MCF 10A (cell line): ENCODE results near the gene MTMR12. TPM values are rescaled to one million over a fixed set of nuclear protein-coding genes. Genes with fewer than 3 reads are reported as not detected.

Experiments
- BruUV-seq: library from RNA; stranded (reverse); fragments of 400-500 nt; replicated peaks from 2 replicates; lab custom pipeline; 2021; lab: Mats Ljungman, UMichigan
- CTCF ChIA-PET: fragments of 300-600 bp; sonication (Branson Sonifier 250); formaldehyde crosslinking; extraction: SDS; loops from one replicate; lab custom pipeline; 2021; ENCODE audit warnings: antibody characterized with exemption, inconsistent platforms; lab: Yijun Ruan, JAX
- POLR2A ChIA-PET: fragments of 300-600, 350-650 bp; sonication (Branson Sonifier 250); formaldehyde crosslinking; extraction: SDS; loops from one replicate; lab custom pipeline; 2020; ENCODE audit warnings: antibody characterized with exemption, inconsistent platforms; lab: Yijun Ruan, JAX
- DNase-seq: peaks from one replicate; pipeline ENCODE4 v3.0.0-alpha.2; 2018; ENCODE audit not compliant: unreplicated experiment
- H3K27ac Mint-ChIP-seq: one replicate; pipeline ENCODE4 v1.8.0; 2022; ENCODE audit warnings: mild to moderate bottlenecking, low read depth, mixed read lengths; ENCODE audit not compliant: unreplicated experiment
- H3K27me3 Mint-ChIP-seq: one replicate; pipeline ENCODE4 v1.8.0; 2022; ENCODE audit warnings: mixed read lengths; ENCODE audit not compliant: insufficient read depth, unreplicated experiment
- H3K36me3 Mint-ChIP-seq: one replicate; pipeline ENCODE4 v1.8.0; 2022; ENCODE audit warnings: mild to moderate bottlenecking, moderate library complexity, mixed read lengths; ENCODE audit not compliant: insufficient read depth, unreplicated experiment
- H3K4me1 Mint-ChIP-seq: one replicate; pipeline ENCODE4 v1.8.0; 2022; ENCODE audit warnings: mixed read lengths; ENCODE audit not compliant: insufficient read depth, unreplicated experiment
- H3K4me3 Mint-ChIP-seq: one replicate; pipeline ENCODE4 v1.8.0; 2022; ENCODE audit warnings: mild to moderate bottlenecking, moderate library complexity, mixed read lengths; ENCODE audit not compliant: unreplicated experiment
- H3K9me3 Mint-ChIP-seq: one replicate; pipeline ENCODE4 v1.8.0; 2022; ENCODE audit warnings: mixed read lengths; ENCODE audit not compliant: unreplicated experiment
- intact Hi-C: fragments of 100-400 bp; cut with micrococcal nuclease; formaldehyde crosslinking; loops from 2 replicates; pipeline ENCODE4 v1.14.1; 2022
- total RNA-seq: library from RNA; stranded (reverse); gene quantifications from 2 replicates; pipeline ENCODE4 v1.2.3, GENCODE V29; 2022
- TF ChIP-seq, protein P1 (sequence below): fragments of 200-600 bp; IDR thresholded peaks from one replicate; pipeline ENCODE4 v1.8.0; 2022; ENCODE audit warnings: antibody characterized with exemption, mild to moderate bottlenecking; ENCODE audit not compliant: unreplicated experiment

MTMR12 gene
- total RNA-seq, 1 experiment from 2014 or later: 24.4 TPM

DNA sequence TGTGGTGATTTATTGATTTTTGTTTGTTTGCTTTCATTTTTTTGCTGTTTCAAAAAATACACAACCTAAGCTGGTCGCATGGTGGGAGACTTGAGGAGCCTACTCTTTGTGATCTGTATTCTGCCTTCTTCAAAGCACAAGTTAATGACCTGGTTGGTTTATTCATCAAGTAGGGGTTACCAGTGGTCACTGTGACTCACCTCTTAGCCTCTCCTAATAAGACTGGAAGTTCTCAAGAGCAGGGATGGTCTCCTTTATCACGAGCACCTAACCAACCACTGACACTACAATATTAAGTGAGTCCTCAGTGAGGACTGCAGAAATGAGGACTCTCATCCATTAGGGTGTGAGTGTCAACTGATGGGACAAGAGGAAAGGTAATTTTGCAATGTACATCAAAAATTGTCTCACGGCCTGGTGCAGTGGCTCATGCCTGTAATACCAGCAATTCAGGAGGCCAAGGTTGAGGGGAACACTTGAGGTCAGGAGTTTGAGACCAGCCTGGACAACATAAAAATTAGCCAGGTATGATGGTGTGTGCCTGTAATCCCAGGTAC, 13.6 kb upstream of the MTMR12 start:
- BruUV-seq: no TSS peak
- DNase-seq: no peak
- no peaks in the 10 kb centered on the region for H3K36me3 Mint-ChIP-seq
- no peak overlapping the region for H3K4me3 Mint-ChIP-seq
- ChIA-PET CTCF (no interaction called here), POLR2A (no interaction called here)
- no peaks in the 10 kb centered on the region for H3K9me3 Mint-ChIP-seq
- H3K27me3 Mint-ChIP-seq: no peaks in the 10 kb centered on the region
- H3K4me1 Mint-ChIP-seq: no peaks in the 10 kb centered on the region
- no peak overlapping the region for H3K27ac Mint-ChIP-seq
- TF ChIP-seq, protein P1, sequence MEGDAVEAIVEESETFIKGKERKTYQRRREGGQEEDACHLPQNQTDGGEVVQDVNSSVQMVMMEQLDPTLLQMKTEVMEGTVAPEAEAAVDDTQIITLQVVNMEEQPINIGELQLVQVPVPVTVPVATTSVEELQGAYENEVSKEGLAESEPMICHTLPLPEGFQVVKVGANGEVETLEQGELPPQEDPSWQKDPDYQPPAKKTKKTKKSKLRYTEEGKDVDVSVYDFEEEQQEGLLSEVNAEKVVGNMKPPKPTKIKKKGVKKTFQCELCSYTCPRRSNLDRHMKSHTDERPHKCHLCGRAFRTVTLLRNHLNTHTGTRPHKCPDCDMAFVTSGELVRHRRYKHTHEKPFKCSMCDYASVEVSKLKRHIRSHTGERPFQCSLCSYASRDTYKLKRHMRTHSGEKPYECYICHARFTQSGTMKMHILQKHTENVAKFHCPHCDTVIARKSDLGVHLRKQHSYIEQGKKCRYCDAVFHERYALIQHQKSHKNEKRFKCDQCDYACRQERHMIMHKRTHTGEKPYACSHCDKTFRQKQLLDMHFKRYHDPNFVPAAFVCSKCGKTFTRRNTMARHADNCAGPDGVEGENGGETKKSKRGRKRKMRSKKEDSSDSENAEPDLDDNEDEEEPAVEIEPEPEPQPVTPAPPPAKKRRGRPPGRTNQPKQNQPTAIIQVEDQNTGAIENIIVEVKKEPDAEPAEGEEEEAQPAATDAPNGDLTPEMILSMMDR: no peak
- intact Hi-C loops: loop anchor here (5.0 kb wide), 1 partner anchor 499 kb away; no protein-coding TSS in a partner anchor

- no peaks in the 10 kb centered on the region for H3K27me3 Mint-ChIP-seq
- CTCF ChIA-PET: interaction anchor here (0.6 kb wide), 1 partner anchor 89 kb away, joined by 4 read pairs; no protein-coding TSS in a partner anchor
- no peak for DNase-seq
Measured at GRCh38 chr5:32325616-32326015, 12.9 kb upstream of the MTMR12 start.

GRCh38 chr5:32325062-32325461, 12.3 kb upstream of the MTMR12 start:
- H3K4me1 Mint-ChIP-seq: no peaks in the 10 kb centered on the region
- TF ChIP-seq, protein P1: no peak
- BruUV-seq: no TSS peak
- no peak for DNase-seq
- CTCF ChIA-PET: interaction anchor here (0.6 to 1.3 kb wide), 2 partner anchors 90 to 265 kb away, joined by 4 read pairs; no protein-coding TSS in a partner anchor
- POLR2A ChIA-PET: interaction anchor here (0.8 to 0.9 kb wide), 2 partner anchors 12 to 28 kb away, joined by 3 to 4 read pairs; partner anchors contain the start of gene MTMR12
- no peaks in the 10 kb centered on the region for H3K9me3 Mint-ChIP-seq
- no peaks in the 10 kb centered on the region for H3K36me3 Mint-ChIP-seq
- no peak overlapping the region for H3K4me3 Mint-ChIP-seq
- H3K27ac Mint-ChIP-seq: no peak overlapping the region
- no peaks in the 10 kb centered on the region for H3K27me3 Mint-ChIP-seq
- intact Hi-C loops: loop anchor here (5.0 kb wide), 1 partner anchor 498 kb away; no protein-coding TSS in a partner anchor

More at GRCh38 chr5:32325616-32326015, 12.9 kb upstream of the MTMR12 start:
- POLR2A ChIA-PET: no interaction called here
- no peaks in the 10 kb centered on the region for H3K4me1 Mint-ChIP-seq
- no peaks in the 10 kb centered on the region for H3K9me3 Mint-ChIP-seq
- no peak overlapping the region for H3K27ac Mint-ChIP-seq
- BruUV-seq: no TSS peak
- H3K36me3 Mint-ChIP-seq: no peaks in the 10 kb centered on the region
- TF ChIP-seq, protein P1: no peak
- intact Hi-C loops: loop anchor here (5.0 kb wide), 1 partner anchor 498 kb away; no protein-coding TSS in a partner anchor
- H3K4me3 Mint-ChIP-seq: no peak overlapping the region

DNA sequence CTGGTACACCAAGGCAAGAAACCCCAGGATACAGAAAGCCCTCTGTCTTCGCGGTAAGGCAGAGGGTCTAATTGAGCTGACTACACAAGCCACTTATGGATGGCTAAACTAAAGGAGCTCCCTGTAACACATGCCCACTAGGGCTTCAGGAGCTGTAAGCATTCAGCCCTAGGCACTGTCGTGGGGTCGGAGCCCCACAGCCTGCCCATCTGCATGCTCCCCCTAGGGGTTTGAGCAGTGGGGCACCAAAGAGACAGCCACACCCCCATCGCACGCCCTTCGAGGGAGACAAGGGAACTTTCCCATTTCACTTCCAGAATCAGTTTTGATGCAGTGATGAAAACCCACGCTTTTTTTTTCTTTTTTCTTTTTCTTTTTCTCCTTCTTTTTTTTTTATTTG, 11.0 kb upstream of the MTMR12 start:
- ChIA-PET POLR2A (no interaction called here), CTCF (interaction anchor here (1.3 kb wide), 1 partner anchor 266 kb away, joined by 4 read pairs; no protein-coding TSS in a partner anchor)
- DNase-seq: no peak
- Mint-ChIP-seq H3K9me3 (no peaks in the 10 kb centered on the region), H3K27ac (no peak overlapping the region), H3K4me1 (no peaks in the 10 kb centered on the region), H3K36me3 (no peaks in the 10 kb centered on the region), H3K4me3 (no peak overlapping the region), H3K27me3 (no peaks in the 10 kb centered on the region)
- TF ChIP-seq, protein P1: no peak
- no TSS peak for BruUV-seq
- intact Hi-C loops: no loop called here
